Islet precursor cell (in vitro differentiated cells): ENCODE results near the gene GOLGA8T.
"Not testable (repeated sequence)": the region's sequence is repeated elsewhere in the genome, so short reads cannot be mapped to it uniquely, and the experiment has no call there.

ENCODE experiments used
- DNase-seq: peaks from one replicate; pipeline ENCODE4 v3.0.0-alpha.2; 2018

The GOLGA8T gene

DNA sequence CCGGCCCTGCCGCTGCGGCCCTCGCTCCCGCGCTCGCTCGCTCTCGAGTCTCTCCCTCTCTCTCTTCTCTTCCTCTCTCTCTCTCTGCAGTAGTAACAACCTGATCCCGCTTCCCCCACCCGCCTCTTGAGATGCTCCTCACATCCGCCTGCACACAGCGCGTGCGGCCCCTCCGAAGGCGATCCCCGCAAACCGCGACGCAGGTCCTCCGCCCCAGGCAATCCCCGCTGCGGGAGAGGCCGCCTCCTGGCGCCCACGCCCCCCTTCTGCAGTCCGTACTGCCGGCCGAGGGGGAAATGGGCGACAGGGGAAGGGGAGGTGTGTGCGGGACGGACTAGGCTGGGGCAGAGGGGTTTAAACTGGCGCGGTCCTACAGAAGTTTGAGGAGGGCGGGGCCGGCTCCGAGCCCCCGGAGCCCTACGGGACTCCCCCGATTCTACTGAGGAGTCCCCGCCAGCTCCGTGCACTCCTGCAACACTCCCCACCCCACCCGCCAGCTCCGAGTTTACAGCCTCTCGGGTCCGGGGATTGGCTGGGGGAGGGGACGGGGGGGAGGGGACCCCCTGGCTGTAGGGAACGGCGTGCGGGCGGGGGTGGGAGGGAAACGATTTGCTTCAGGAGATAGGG lies 57.4 kb downstream of the GOLGA8T start:
- DNase-seq, result not testable (repeated sequence)

GRCh38 chr15:30192892-30193291 lies 58.0 kb downstream of the GOLGA8T start:
- DNase-seq, result not testable (repeated sequence)
